ENCODE results near the gene BRD3. TPM values are rescaled to one million over a fixed set of nuclear protein-coding genes. Genes with fewer than 3 reads are reported as not detected.

BRD3 gene
- total and polyA plus RNA-seq, 2 donors from 2014 or later = 7.7 to 46.2 TPM

DNA sequence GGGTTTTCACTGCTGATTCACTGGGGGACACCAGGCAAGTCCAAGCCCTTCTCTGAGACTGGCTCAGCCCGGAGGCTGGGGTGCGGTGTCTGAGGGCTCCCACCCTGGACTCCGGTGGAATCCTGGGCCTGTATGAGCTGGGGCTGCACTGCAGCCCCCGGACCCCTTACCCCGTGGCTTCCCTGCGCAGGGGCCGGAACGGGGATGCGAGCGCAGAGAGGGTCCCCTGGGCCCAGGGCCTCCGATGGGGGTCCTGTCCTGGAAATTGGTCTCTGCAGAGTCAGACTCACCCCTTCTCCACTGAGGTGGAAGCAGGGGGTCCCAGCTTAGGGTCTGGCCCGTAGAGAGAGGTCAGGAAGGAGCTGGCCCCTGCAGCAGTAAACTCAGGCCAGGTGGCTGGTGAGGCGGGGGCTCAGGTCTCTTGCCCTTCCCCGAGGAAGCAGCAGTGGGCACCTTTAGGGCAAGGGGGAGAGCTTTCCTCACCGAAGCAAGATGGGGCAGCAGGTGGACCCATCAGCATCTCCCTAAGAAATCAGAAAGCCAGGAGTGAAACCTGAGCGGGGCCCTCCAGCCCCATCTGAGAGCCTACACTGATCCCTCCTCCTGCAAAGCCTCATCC, 74.1 kb downstream of the BRD3 start:
- DNase-seq (peak in 1 of 5 donors; percentile 61), FAIRE-seq (no peak)
- H3K4me1 ChIP-seq (ENCODE audit: control insufficient read depth in 2 of 3, insufficient read depth in 2 of 3, low read depth in 1 of 3, low read length in 3 of 3) = peaks cover 0 to 27% (median 13%) of the 10 kb centered on the region in 3 donors
- TF ChIP-seq, protein P1, sequence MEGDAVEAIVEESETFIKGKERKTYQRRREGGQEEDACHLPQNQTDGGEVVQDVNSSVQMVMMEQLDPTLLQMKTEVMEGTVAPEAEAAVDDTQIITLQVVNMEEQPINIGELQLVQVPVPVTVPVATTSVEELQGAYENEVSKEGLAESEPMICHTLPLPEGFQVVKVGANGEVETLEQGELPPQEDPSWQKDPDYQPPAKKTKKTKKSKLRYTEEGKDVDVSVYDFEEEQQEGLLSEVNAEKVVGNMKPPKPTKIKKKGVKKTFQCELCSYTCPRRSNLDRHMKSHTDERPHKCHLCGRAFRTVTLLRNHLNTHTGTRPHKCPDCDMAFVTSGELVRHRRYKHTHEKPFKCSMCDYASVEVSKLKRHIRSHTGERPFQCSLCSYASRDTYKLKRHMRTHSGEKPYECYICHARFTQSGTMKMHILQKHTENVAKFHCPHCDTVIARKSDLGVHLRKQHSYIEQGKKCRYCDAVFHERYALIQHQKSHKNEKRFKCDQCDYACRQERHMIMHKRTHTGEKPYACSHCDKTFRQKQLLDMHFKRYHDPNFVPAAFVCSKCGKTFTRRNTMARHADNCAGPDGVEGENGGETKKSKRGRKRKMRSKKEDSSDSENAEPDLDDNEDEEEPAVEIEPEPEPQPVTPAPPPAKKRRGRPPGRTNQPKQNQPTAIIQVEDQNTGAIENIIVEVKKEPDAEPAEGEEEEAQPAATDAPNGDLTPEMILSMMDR (IDR thresholded peaks at IDR 0.05; ENCODE audit: borderline replicate concordance, extremely low read depth, insufficient read depth) = no peak
- peak overlapping the region in 2 of 3 donors; percentile 53 to 87 for H3K4me3 ChIP-seq (ENCODE audit: low read length in 3 of 3)
- H3K9ac ChIP-seq (ENCODE audit: low read length in 3 of 3) = peak overlapping the region in 2 of 3 donors; percentile 69 to 90
- no peaks in the 10 kb centered on the region for H3K9me3 ChIP-seq (ENCODE audit: control insufficient read depth in 2 of 3, insufficient read depth in 1 of 3, low read length in 3 of 3)
- intact Hi-C loops (cut with DNase I) = no loop called here
- peak overlapping the region; percentile 95 to 96 for H3K27ac ChIP-seq (ENCODE audit: low read depth in 2 of 2, low read length in 2 of 2)
- no peaks in the 10 kb centered on the region for H3K27me3 ChIP-seq (ENCODE audit: control insufficient read depth, insufficient read depth, low read length)
- H3K36me3 ChIP-seq (ENCODE audit: control insufficient read depth in 2 of 3, insufficient read depth in 3 of 3, low read length in 3 of 3) = no peaks in the 10 kb centered on the region

DNA sequence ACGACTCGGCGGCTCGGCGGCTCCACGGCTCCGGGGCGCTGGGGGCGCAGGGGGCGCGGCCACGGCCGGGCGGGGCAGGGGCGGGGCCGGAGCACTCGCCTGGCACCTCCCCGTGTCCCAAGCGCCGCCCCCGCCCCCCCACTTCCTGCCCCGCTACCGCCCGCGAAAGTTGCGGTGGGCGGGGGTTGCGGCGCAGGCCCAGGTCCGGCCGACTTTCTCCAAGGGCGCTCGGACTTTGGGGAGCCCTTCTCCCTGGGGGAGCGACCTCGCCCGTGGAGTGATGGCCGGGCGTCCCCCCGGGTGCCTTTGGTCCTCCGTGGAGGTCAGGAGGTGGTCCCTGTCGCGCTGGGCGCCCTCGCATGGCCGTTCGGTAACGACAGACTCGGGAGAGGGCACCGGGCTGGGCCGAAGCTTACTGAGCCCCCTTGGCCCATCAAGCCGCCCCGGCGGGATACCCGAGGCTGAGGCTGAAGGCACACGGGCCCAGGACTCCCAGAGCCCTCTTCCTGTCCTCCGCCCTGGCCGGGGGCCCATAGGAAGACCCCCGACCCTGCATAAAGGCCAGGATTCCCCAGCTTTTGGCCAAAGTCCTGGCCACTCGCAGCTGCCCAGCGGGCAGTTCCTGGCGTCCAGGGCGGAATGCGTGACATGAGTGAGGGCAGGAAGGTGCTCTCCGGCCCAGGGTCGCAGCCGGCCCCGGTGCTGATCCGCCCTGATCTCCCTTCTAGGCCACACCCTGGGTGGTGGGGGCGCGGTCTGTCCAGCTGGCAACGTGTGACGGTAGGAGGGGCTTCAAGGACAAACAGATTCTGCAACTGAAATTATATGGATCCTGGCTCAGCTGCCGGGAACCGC, 74.8 kb downstream of the BRD3 start:
- Histone ChIP-seq H3K9me3 (ENCODE audit: control insufficient read depth in 2 of 3, insufficient read depth in 1 of 3, low read length in 3 of 3) (no peaks in the 10 kb centered on the region), H3K4me1 (ENCODE audit: control insufficient read depth in 2 of 3, insufficient read depth in 2 of 3, low read depth in 1 of 3, low read length in 3 of 3) (peaks cover 0 to 27% (median 13%) of the 10 kb centered on the region in 3 donors), H3K27me3 (ENCODE audit: control insufficient read depth, insufficient read depth, low read length) (no peaks in the 10 kb centered on the region), H3K4me3 (ENCODE audit: low read length in 3 of 3) (peak overlapping the region; percentile 41 to 87 (median 53)), H3K9ac (ENCODE audit: low read length in 3 of 3) (peak overlapping the region in 2 of 3 donors; percentile 69 to 90), H3K36me3 (ENCODE audit: control insufficient read depth in 2 of 3, insufficient read depth in 3 of 3, low read length in 3 of 3) (no peaks in the 10 kb centered on the region), H3K27ac (ENCODE audit: low read depth in 2 of 2, low read length in 2 of 2) (peak overlapping the region; percentile 95 to 96)
- FAIRE-seq (no peak), DNase-seq (peak; percentile 77 to 96 (median 86))
- intact Hi-C loops (cut with DNase I) = no loop called here
- TF ChIP-seq, protein P1 (IDR thresholded peaks at IDR 0.05; ENCODE audit: borderline replicate concordance, extremely low read depth, insufficient read depth) = peak; percentile 32

DNA sequence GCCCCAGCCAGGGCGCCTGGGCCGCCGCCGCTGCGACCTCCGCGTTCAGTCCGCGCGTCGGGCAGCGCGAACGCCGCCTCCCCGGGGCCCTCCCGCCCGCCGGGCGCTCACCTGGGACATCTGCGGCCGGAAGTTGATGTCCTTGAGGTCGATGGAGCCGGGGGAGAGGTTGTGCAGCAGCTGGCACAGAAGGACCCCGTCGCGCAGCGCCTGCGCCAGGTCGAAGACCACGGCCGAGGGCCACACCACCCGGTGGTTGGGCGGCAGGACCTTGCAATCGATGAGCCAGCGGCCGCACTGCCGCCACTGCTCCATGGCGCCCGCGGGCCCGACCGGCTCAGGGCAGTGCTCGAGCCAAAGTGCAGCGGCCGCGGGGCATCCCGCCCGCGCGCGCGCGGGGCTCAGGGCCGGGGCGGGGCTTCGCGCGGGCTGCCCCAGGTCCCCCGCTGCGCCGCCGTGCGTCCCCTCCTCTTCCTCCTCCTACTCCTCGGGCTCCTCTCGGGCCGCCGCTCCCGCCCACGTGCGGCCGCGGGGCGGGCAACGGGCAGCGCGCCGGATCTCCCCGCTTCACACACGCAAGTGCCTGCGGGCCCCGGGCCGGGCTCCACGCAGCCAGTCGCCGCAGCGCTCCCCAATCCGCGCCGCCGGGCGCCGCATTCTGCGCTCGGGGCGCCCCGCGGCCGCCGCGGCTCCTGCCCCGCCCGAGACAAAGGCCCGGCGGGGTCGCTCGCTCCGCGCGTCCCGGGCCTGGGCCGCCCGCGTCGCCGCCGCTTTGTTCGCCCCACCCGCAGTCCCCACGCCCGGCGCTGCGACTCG, 75.7 kb downstream of the BRD3 start, which contains the start of gene VAV2:
Gene VAV2, minus strand, starts transcription at position 361 of the 816 bp plus-strand sequence. Its CDS starts 46 bp downstream, at position 315.
- FAIRE-seq = no peak
- Histone ChIP-seq H3K9me3 (ENCODE audit: control insufficient read depth in 2 of 3, insufficient read depth in 1 of 3, low read length in 3 of 3) (no peaks in the 10 kb centered on the region), H3K4me1 (ENCODE audit: control insufficient read depth in 2 of 3, insufficient read depth in 2 of 3, low read depth in 1 of 3, low read length in 3 of 3) (peaks cover 0 to 27% (median 13%) of the 10 kb centered on the region in 3 donors), H3K27ac (ENCODE audit: low read depth in 2 of 2, low read length in 2 of 2) (peak within 1 kb of the TSS; percentile 95 to 96), H3K9ac (ENCODE audit: low read length in 3 of 3) (peak within 1 kb of the TSS in 2 of 3 donors; percentile 69 to 90), H3K27me3 (ENCODE audit: control insufficient read depth, insufficient read depth, low read length) (no peaks in the 10 kb centered on the region), H3K36me3 (ENCODE audit: control insufficient read depth in 2 of 3, insufficient read depth in 3 of 3, low read length in 3 of 3) (no peaks in the 10 kb centered on the region), H3K4me3 (ENCODE audit: low read length in 3 of 3) (peak within 1 kb of the TSS; percentile 57 to 87 (median 61))
- TF ChIP-seq, protein P1 (IDR thresholded peaks at IDR 0.05; ENCODE audit: borderline replicate concordance, extremely low read depth, insufficient read depth) = no peak
- intact Hi-C loops (cut with DNase I) = no loop called here
- peak; percentile 49 to 92 (median 73) for DNase-seq
